Measurements from ENCODE around the gene CRHBP.

DNA sequence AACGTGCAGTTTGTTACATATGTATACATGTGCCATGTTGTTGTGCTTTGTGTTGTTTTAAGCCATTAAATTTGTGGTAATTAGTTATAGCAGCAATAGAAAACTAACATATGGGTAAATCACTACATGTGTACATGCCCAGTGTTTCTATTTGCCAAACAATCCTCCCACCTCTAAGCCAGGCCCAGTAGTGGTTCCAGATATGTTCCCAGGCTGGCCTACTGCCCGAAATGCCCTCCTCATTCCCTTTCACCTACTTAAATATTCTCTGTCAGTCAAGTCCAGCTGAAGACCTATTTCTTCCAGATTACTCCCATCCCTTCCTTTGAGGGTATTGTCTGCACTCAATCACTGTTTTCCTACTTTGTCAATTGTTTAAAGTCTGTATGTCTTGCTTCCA is 53.3 kb downstream of the CRHBP start:
- TF ChIP-seq, protein P1, sequence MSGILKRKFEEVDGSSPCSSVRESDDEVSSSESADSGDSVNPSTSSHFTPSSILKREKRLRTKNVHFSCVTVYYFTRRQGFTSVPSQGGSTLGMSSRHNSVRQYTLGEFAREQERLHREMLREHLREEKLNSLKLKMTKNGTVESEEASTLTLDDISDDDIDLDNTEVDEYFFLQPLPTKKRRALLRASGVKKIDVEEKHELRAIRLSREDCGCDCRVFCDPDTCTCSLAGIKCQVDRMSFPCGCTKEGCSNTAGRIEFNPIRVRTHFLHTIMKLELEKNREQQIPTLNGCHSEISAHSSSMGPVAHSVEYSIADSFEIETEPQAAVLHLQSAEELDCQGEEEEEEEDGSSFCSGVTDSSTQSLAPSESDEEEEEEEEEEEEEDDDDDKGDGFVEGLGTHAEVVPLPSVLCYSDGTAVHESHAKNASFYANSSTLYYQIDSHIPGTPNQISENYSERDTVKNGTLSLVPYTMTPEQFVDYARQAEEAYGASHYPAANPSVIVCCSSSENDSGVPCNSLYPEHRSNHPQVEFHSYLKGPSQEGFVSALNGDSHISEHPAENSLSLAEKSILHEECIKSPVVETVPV (CRISPR knock-in tag; IDR thresholded peaks at IDR 0.05) = no peak
- TF ChIP-seq ISL1 (CRISPR knock-in tag; IDR thresholded peaks at IDR 0.05) = no peak
- no peak for TF ChIP-seq ZNF565 (CRISPR knock-in tag; conservative IDR thresholded peaks at IDR 0.05; ENCODE audit: low read depth)
- TF ChIP-seq RARB (CRISPR knock-in tag; IDR thresholded peaks at IDR 0.05) = no peak
- no peak for TF ChIP-seq BACH2 (CRISPR knock-in tag; IDR thresholded peaks at IDR 0.05; ENCODE audit: borderline replicate concordance)
- TF ChIP-seq, protein P2, sequence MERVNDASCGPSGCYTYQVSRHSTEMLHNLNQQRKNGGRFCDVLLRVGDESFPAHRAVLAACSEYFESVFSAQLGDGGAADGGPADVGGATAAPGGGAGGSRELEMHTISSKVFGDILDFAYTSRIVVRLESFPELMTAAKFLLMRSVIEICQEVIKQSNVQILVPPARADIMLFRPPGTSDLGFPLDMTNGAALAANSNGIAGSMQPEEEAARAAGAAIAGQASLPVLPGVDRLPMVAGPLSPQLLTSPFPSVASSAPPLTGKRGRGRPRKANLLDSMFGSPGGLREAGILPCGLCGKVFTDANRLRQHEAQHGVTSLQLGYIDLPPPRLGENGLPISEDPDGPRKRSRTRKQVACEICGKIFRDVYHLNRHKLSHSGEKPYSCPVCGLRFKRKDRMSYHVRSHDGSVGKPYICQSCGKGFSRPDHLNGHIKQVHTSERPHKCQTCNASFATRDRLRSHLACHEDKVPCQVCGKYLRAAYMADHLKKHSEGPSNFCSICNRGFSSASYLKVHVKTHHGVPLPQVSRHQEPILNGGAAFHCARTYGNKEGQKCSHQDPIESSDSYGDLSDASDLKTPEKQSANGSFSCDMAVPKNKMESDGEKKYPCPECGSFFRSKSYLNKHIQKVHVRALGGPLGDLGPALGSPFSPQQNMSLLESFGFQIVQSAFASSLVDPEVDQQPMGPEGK (CRISPR knock-in tag; IDR thresholded peaks at IDR 0.05; ENCODE audit: borderline replicate concordance) = no peak
- TF ChIP-seq ZFP3 (CRISPR knock-in tag; IDR thresholded peaks at IDR 0.05) = no peak

Measured in SK-N-SH treated with all-trans-retinoic acid at 6 μM for 48 hours (cell line).